ENCODE data around the gene CBX4. TPM values are rescaled to one million over a fixed set of nuclear protein-coding genes. Genes with fewer than 3 reads are reported as not detected.

Gene CBX4
- total RNA-seq, 2 donors from 2014 or later = 12.7 to 16.8 TPM

DNA sequence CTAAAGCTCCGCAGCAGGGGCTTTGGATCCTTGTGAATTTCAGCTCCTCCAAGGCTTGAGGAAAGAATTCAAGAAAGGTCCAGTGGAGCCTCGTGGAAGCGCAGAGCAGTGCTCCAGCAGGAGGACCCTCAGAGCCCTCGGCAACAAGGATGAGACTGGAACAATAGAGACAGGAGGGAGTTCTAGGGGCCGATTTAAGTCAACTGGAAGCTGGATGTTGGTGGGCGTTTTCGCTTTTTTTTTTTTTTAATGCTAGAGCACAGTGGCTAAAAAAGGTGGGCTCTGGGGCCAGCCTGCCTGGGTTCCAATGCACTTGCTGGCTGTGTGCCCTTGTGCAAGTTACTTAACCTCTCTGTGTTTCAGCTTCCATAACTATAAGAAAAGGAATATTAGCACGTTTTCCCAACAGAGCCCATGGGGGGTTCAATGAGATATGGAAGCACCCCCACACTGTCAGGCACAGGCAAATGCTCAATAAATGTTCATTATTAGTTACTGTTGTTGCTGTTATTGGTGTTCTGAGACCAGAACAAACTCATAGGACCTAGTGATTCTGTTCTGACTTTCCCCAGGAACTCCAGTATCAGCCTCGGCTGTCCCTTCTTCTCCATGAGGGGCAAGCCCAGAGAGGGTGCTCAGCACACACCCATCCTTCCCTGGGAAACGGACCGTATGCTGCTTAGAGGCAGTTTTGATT lies 37.1 kb downstream of the CBX4 start:
- H3K36me3 Mint-ChIP-seq = peaks cover 5 to 24% of the 10 kb centered on the region in 2 donors
- ATAC-seq (no peak), DNase-seq (ENCODE audit: low spot score in 2 of 2) (no peak)
- H3K9me3 Mint-ChIP-seq = no peaks in the 10 kb centered on the region
- H3K27ac Mint-ChIP-seq = peak overlapping the region in 1 of 2 donors; percentile 36

- peak overlapping the region in 1 of 2 donors; percentile 36 for H3K27ac Mint-ChIP-seq
- ATAC-seq (no peak), DNase-seq (ENCODE audit: low spot score in 2 of 2) (no peak)
- no peaks in the 10 kb centered on the region for H3K9me3 Mint-ChIP-seq
- peaks cover 5 to 24% of the 10 kb centered on the region in 2 donors for H3K36me3 Mint-ChIP-seq
Measured at GRCh38 chr17:79801156-79802038, 37.8 kb downstream of the CBX4 start.

DNA sequence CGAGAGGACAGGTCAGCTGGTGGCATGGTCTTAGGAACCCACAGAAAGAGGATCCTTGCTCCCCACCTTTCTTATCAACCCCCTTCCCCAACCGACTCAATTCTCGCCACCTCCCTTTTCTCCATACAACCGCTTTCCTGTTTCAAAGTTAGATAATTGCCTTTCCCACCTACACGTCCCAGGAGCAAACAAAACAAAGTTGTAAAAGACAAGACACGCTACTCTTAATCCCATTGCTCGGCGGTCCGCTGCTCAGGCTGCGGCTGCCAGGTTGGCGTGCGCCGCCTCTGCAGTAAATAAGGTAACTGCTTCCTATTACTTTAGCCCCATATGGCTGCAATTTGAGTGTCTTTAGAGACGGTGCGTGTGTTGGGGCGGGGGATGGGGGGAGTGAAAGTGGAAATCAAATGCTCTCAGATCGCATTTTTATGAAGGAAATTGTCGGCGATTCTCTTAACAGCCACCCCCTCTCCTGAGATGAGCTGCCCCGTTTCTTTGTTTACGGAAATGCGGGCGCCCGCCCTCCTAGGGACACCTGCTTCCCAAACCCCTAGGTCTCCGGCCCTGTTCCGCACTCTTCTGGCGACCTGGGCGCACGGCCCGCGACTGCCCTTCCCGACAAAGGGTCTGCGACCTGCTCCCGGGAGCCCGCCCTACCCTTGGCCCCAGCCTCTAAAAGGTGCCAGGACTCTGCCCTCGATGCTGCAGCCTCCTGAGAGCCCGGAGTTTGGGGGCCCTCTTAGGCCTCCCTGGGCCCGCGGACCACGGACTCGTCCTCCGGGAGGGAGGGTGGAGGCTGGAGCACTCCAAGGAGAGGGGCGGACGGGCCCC lies 38.7 kb downstream of the CBX4 start:
- DNase-seq (ENCODE audit: low spot score in 2 of 2) (peak in 1 of 2 donors; percentile 61), ATAC-seq (peak in 1 of 2 donors; percentile 14)
- H3K27ac Mint-ChIP-seq = peak overlapping the region in 1 of 2 donors; percentile 77
- H3K9me3 Mint-ChIP-seq = no peaks in the 10 kb centered on the region
- peaks cover 5 to 24% of the 10 kb centered on the region in 2 donors for H3K36me3 Mint-ChIP-seq

GRCh38 chr17:79799538-79800324 lies 39.5 kb downstream of the CBX4 start:
- Mint-ChIP-seq H3K36me3 (peaks cover 5 to 23% of the 10 kb centered on the region in 2 donors), H3K9me3 (no peaks in the 10 kb centered on the region), H3K27ac (no peak overlapping the region)
- ATAC-seq (no peak), DNase-seq (ENCODE audit: low spot score in 2 of 2) (peak in 1 of 2 donors; percentile 26)

- ATAC-seq (no peak), DNase-seq (ENCODE audit: low spot score in 2 of 2) (peak in 1 of 2 donors; percentile 15)
- H3K9me3 Mint-ChIP-seq = no peaks in the 10 kb centered on the region
- no peak overlapping the region for H3K27ac Mint-ChIP-seq
- H3K36me3 Mint-ChIP-seq = peaks cover 5 to 17% of the 10 kb centered on the region in 2 donors
Measured at GRCh38 chr17:79799174-79799537, 40.1 kb downstream of the CBX4 start.

DNA sequence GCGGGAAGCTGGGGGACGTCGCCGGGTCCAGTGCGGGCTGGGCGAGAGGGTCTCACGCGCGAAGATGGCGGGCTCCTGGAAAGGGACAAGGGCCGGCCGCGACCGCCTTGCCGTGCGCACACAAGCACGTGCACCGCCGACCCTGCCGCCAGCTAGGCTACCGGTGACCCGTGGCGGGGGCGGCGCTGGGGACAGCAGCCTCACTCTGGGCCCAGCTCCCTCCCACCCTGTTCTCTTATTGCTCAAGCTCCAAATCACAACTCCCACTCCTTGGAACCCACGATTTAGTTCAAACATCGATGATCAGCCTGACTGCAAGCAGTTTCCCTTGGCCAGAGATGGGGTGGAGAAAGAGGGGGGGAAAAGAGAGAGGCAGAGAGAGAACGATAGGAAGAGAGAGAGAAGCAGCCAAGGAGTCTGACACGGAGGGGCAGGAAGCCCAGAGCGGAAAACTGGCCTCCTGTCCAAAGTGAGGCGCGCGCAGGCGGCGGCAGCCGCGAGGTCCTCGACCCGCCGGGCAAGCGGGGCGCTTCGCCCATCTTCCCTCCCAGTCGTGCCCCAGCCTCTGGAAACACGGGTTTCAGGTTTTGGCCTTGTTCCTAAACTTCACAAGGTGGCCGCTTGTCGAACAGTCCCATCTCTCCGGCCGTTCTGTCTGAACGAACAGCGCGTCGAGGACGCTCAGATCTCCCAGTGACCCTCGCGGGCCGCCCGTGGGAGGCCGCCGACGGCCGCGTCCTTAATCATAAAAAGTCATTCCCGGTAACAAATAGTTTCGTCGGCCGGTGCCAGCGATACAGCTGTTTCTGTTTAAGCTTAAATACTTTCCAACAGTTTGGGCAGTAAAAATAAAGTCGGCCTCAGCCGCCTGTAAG lies 40.7 kb downstream of the CBX4 start:
- DNase-seq (ENCODE audit: low spot score in 2 of 2) (peak in 1 of 2 donors; percentile 25), ATAC-seq (no peak)
- H3K9me3 Mint-ChIP-seq = no peaks in the 10 kb centered on the region
- H3K36me3 Mint-ChIP-seq = peaks cover 5 to 17% of the 10 kb centered on the region in 2 donors
- H3K27ac Mint-ChIP-seq = no peak overlapping the region

- Mint-ChIP-seq H3K36me3 (peaks cover 5 to 17% of the 10 kb centered on the region in 2 donors), H3K27ac (peak overlapping the region in 1 of 2 donors; percentile 57), H3K9me3 (no peaks in the 10 kb centered on the region)
- no peak for DNase-seq (ENCODE audit: low spot score in 2 of 2)
- peak; percentile 22 to 46 for ATAC-seq
Measured at GRCh38 chr17:79797492-79798298, 41.5 kb downstream of the CBX4 start.

GRCh38 chr17:79796763-79797491 lies 42.3 kb downstream of the CBX4 start, which contains the start of gene CBX8:
Gene CBX8, minus strand, starts transcription at chr17:79797077. Its CDS starts 79 bp downstream, at chr17:79796998.
- peak within 1 kb of the TSS; percentile 57 to 60 for H3K27ac Mint-ChIP-seq
- DNase-seq (ENCODE audit: low spot score in 2 of 2) = peak; percentile 98 to 99
- H3K9me3 Mint-ChIP-seq = no peaks in the 10 kb centered on the region
- peak; percentile 87 to 90 for ATAC-seq
- peaks cover 3 to 15% of the 10 kb centered on the region in 2 donors for H3K36me3 Mint-ChIP-seq

DNA sequence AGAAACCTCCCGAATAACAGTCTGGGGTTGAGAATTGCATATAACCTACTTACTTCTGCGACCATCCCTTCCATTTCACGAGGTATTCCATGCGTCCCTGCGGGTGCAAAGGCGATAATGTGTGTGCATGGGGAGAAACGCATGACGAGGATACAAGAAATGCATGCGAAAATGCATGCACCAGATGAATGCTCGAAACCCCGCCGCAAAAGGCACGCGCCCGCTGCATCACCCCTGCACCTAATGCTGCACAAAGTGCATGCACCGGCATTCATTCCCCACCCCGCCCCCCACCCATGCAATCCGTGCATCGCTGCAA lies 42.8 kb downstream of the CBX4 start:
- ATAC-seq (no peak), DNase-seq (ENCODE audit: low spot score in 2 of 2) (no peak)
- no peaks in the 10 kb centered on the region for H3K9me3 Mint-ChIP-seq
- no peak overlapping the region for H3K27ac Mint-ChIP-seq
- H3K36me3 Mint-ChIP-seq = peaks cover 0 to 11% of the 10 kb centered on the region in 2 donors

DNA sequence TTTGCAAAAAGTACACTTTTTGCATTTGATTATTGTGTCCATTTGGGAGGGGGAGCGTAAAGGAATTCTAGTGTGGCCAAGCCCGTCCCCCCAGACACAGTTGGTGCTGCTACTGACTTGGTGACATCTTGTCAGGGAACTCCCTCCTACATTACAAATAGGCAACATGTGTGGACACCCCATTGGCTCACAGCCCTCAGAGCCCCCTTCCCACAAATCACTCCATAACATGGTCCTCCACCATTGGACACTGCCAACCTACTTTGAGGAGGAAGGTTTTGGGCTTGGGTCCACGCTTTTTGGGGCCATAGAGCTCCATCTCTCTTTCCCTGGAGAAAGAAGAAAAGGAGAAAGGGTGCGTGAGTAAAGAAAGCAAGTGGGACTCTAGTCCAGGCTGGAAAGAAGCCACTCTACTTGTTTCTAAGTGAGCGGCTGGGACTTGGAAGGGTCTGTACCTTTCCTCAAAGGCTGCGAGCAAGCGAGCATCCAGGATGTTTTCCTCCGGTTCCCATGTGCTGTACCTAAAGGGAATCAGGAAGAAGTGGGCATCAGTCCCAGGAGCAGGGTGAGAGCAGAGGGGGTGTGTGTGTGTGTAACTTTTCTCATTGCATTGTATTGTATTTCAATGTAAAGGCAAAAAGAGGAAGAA lies 43.3 kb downstream of the CBX4 start:
- no peak overlapping the region for H3K27ac Mint-ChIP-seq
- no peaks in the 10 kb centered on the region for H3K9me3 Mint-ChIP-seq
- no peak for ATAC-seq
- no peak for DNase-seq (ENCODE audit: low spot score in 2 of 2)
- peaks cover 0 to 11% of the 10 kb centered on the region in 2 donors for H3K36me3 Mint-ChIP-seq

DNA sequence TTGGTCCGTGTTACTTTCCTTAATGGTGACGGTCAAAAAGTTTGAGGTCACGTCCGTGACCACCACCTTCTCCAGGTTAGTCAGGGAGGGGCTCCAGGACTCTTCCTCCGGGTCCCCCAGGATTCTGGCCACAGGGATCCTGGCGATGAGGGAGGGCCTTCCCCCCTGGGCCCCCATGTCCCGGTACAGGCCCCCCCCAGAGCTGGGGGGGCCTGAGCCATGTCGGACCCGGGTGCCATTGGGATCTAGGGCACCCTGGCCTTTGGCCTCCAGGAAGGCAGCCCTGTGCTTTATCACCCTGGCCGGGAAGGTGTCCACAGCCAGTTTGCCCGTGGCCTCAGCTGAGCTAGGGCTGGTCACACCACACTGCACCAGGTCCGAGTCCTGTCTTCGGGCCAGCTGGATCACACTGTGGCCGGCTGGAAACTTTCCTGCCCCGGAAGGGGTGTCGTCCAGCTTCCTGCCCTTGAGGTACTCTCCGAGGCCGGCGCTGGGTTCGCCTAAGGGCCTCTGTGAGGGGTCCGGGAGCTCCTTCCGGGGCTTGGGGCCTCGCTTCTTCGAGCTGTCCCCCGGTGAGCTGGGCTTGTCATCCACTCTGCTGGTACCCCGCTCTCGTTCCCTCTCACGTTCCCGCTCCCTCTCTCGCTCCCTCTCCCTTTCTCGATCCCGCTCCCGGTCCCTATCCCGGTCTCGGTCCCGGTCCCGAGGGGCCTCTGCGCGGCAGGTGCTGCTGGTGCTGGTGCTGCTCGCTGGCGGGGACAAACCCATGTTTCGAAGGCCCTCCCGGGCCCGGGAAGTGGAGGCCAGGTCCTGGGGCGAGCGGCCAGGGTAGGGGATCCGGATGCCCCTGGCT lies 44.4 kb downstream of the CBX4 start:
- H3K36me3 Mint-ChIP-seq = peaks cover 0 to 5% of the 10 kb centered on the region in 2 donors
- no peak overlapping the region for H3K27ac Mint-ChIP-seq
- no peak for ATAC-seq
- no peak for DNase-seq (ENCODE audit: low spot score in 2 of 2)
- H3K9me3 Mint-ChIP-seq = no peaks in the 10 kb centered on the region

- no peak for ATAC-seq
- Mint-ChIP-seq H3K27ac (no peak overlapping the region), H3K36me3 (no peaks in the 10 kb centered on the region), H3K9me3 (no peaks in the 10 kb centered on the region)
- DNase-seq (ENCODE audit: low spot score in 2 of 2) = no peak
Measured at GRCh38 chr17:79793924-79794304, 45.3 kb downstream of the CBX4 start.
